Measurements from ENCODE around the gene ANO4.
A peak's percentile ranks its signal among the peaks of the same experiment; 100 is the strongest.
"Not testable (repeated sequence)": the region's sequence is repeated elsewhere in the genome, so short reads cannot be mapped to it uniquely, and the experiment has no call there.

Gene ANO4

GRCh38 chr12:101115326-101115725 lies 320.8 kb downstream of the ANO4 start:
- Histone ChIP-seq H3K4me1 (ENCODE audit: control insufficient read depth, low read depth, low read length) (no peaks in the 10 kb centered on the region), H3K9ac (ENCODE audit: low read length) (no peak overlapping the region), H3K27me3 (ENCODE audit: control insufficient read depth, insufficient read depth, low read length) (no peaks in the 10 kb centered on the region), H3K4me3 (ENCODE audit: low read length) (no peak overlapping the region), H3K36me3 (ENCODE audit: control insufficient read depth, low read depth, low read length) (no peaks in the 10 kb centered on the region), H3K9me3 (ENCODE audit: control insufficient read depth, low read depth, low read length) (no peaks in the 10 kb centered on the region), H3K27ac (ENCODE audit: low read length) (no peak overlapping the region)

- H3K27ac ChIP-seq (ENCODE audit: low read length): no peak overlapping the region
- no peaks in the 10 kb centered on the region for H3K4me1 ChIP-seq (ENCODE audit: control insufficient read depth, low read depth, low read length)
- H3K9me3 ChIP-seq (ENCODE audit: control insufficient read depth, low read depth, low read length): no peaks in the 10 kb centered on the region
- no peaks in the 10 kb centered on the region for H3K27me3 ChIP-seq (ENCODE audit: control insufficient read depth, insufficient read depth, low read length)
- H3K4me3 ChIP-seq (ENCODE audit: low read length): no peak overlapping the region
- no peaks in the 10 kb centered on the region for H3K36me3 ChIP-seq (ENCODE audit: control insufficient read depth, low read depth, low read length)
- no peak overlapping the region for H3K9ac ChIP-seq (ENCODE audit: low read length)
These were observed 322.3 kb downstream of the ANO4 start for GRCh38 chr12:101116911-101117310.

DNA sequence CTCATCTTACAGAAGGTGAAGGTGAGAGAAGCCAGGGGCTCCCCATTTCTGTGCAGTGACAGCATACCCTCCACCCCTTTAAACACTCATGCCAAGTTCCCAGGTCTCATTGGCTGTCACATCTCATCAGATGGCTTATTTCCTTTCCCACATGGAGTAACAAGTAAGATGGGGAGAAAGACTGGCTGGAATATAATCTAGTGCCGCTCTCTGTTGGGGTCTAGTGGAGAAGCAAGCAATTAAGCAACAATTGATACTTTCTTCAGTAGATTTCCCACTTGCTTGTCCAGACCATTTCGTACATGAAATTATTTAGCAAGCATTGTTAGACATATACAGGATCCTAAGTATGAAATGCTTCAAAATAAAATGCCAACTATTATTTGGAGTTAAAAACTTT lies 323.3 kb downstream of the ANO4 start:
- H3K27ac ChIP-seq (ENCODE audit: low read length): no peak overlapping the region
- H3K4me3 ChIP-seq (ENCODE audit: low read length): no peak overlapping the region
- no peaks in the 10 kb centered on the region for H3K9me3 ChIP-seq (ENCODE audit: control insufficient read depth, low read depth, low read length)
- H3K4me1 ChIP-seq (ENCODE audit: control insufficient read depth, low read depth, low read length): no peaks in the 10 kb centered on the region
- H3K27me3 ChIP-seq (ENCODE audit: control insufficient read depth, insufficient read depth, low read length): no peaks in the 10 kb centered on the region
- H3K36me3 ChIP-seq (ENCODE audit: control insufficient read depth, low read depth, low read length): no peaks in the 10 kb centered on the region
- no peak overlapping the region for H3K9ac ChIP-seq (ENCODE audit: low read length)

DNA sequence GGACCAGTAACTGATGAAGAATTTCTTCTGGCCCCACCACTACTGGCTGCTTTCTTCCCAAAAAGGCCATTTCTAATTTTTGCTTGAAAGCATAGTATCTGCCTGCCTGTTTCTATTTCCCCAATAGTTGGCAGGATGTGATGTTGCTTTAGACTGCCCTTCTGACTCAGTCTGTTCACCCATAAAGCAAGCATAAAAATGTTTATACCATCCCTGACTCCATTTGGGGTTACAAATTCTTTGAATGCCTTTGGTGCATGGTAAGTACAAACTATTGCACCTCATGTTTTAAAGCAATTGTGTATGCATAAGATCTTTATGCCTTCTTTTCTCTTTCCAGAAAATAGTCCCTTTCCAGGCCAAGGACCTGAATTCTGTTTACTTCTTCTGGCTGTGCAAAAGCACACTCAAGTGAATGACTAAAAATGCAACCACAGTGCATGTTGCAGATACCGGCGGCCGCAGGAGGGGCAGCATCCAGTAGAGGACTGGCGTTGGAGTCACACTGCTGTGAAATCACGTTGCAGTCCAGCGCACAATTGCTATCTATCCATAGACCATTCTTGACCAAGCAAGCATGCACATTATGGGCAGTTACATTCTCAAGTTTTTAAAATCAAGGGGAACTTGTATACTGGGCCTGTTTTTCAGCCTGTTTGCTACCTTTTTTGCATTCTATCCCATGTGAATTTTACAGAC lies 333.1 kb downstream of the ANO4 start:
- Histone ChIP-seq H3K36me3 (ENCODE audit: control insufficient read depth, low read depth, low read length) (no peaks in the 10 kb centered on the region), H3K4me3 (ENCODE audit: low read length) (no peak overlapping the region), H3K9ac (ENCODE audit: low read length) (no peak overlapping the region), H3K9me3 (ENCODE audit: control insufficient read depth, low read depth, low read length) (no peaks in the 10 kb centered on the region), H3K4me1 (ENCODE audit: control insufficient read depth, low read depth, low read length) (no peaks in the 10 kb centered on the region), H3K27me3 (ENCODE audit: control insufficient read depth, insufficient read depth, low read length) (no peaks in the 10 kb centered on the region), H3K27ac (ENCODE audit: low read length) (no peak overlapping the region)

GRCh38 chr12:101145777-101146431 lies 351.3 kb downstream of the ANO4 start:
- not testable (repeated sequence) for H3K27ac ChIP-seq (ENCODE audit: low read length); H3K27me3 ChIP-seq (ENCODE audit: control insufficient read depth, insufficient read depth, low read length); H3K9me3 ChIP-seq (ENCODE audit: control insufficient read depth, low read depth, low read length); H3K36me3 ChIP-seq (ENCODE audit: control insufficient read depth, low read depth, low read length); H3K4me1 ChIP-seq (ENCODE audit: control insufficient read depth, low read depth, low read length)
- H3K9ac ChIP-seq (ENCODE audit: low read length): peak overlapping the region; percentile 48
- H3K4me3 ChIP-seq (ENCODE audit: low read length): peak overlapping the region; percentile 67

DNA sequence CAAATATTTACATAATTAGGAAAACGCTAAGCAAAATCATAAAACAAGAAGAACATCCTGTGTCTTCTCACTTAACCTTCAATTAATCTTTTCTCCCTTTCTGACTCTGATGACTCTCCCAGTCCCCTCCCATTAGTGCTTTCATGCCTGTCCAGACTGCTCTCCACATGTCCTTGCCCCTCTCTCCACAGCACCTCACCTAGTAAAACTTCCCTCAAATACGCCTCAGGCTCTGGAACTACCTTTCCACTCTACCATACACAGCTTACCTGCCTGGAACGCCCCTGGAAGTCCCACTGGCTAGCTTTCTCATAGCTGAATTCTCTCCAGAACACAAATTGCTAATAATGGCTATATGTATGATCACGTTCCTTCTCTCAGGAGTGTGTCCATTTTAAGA lies 370.7 kb downstream of the ANO4 start:
- H3K4me3 ChIP-seq (ENCODE audit: low read length): no peak overlapping the region
- H3K27ac ChIP-seq (ENCODE audit: low read length): no peak overlapping the region
- no peaks in the 10 kb centered on the region for H3K4me1 ChIP-seq (ENCODE audit: control insufficient read depth, low read depth, low read length)

DNA sequence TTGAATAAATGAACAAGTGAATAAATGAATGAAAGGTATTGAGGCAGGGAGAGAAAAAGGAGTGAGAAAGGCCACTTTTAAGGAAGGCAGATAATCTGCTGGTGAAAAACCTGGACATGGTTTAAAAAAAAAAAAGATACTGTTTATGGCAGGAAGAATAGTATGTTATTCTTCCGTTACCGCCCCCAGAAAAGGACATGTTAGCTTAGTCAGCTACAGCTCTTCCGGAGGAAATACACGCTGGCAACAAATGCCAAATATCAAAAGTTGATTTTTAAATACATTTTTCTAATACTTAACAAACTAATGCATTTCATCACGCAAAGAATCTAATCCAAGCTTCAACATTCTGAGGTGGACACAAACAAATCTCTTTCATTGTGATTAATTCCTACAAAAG lies 372.3 kb downstream of the ANO4 start:
- H3K36me3 ChIP-seq (ENCODE audit: control insufficient read depth, low read depth, low read length): no peaks in the 10 kb centered on the region
- no peak overlapping the region for H3K4me3 ChIP-seq (ENCODE audit: low read length)
- no peaks in the 10 kb centered on the region for H3K4me1 ChIP-seq (ENCODE audit: control insufficient read depth, low read depth, low read length)
- H3K27ac ChIP-seq (ENCODE audit: low read length): no peak overlapping the region
- no peaks in the 10 kb centered on the region for H3K9me3 ChIP-seq (ENCODE audit: control insufficient read depth, low read depth, low read length)
- no peaks in the 10 kb centered on the region for H3K27me3 ChIP-seq (ENCODE audit: control insufficient read depth, insufficient read depth, low read length)
- H3K9ac ChIP-seq (ENCODE audit: low read length): no peak overlapping the region

More for the DNA sequence above, 370.7 kb downstream of the ANO4 start:
- H3K36me3 ChIP-seq (ENCODE audit: control insufficient read depth, low read depth, low read length): no peaks in the 10 kb centered on the region
- no peak overlapping the region for H3K9ac ChIP-seq (ENCODE audit: low read length)
- H3K9me3 ChIP-seq (ENCODE audit: control insufficient read depth, low read depth, low read length): no peaks in the 10 kb centered on the region
- no peaks in the 10 kb centered on the region for H3K27me3 ChIP-seq (ENCODE audit: control insufficient read depth, insufficient read depth, low read length)

DNA sequence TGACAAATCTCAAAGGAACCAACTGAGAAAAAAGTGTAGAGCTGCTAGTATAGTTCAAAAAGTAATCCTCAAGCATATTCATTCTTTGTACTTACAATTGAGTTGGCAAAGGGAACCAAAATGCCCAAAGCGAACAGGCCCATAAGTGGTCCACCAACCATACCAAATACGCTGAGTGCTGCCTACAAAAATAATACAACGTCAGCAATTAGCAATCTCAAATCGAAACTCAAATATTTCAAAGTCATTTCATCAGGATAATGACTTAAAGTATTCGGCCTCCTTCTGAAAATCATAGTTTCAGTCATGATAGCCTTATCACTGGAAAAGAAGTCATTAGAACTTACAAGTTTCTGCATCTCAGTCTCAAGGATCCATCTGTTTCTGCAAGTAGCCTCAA lies 373.4 kb downstream of the ANO4 start:
- Histone ChIP-seq H3K4me1 (ENCODE audit: control insufficient read depth, low read depth, low read length) (no peaks in the 10 kb centered on the region), H3K27ac (ENCODE audit: low read length) (no peak overlapping the region), H3K36me3 (ENCODE audit: control insufficient read depth, low read depth, low read length) (no peaks in the 10 kb centered on the region), H3K9me3 (ENCODE audit: control insufficient read depth, low read depth, low read length) (no peaks in the 10 kb centered on the region), H3K27me3 (ENCODE audit: control insufficient read depth, insufficient read depth, low read length) (no peaks in the 10 kb centered on the region), H3K9ac (ENCODE audit: low read length) (no peak overlapping the region), H3K4me3 (ENCODE audit: low read length) (no peak overlapping the region)

GRCh38 chr12:101172316-101172715 lies 377.7 kb downstream of the ANO4 start:
- no peak overlapping the region for H3K27ac ChIP-seq (ENCODE audit: low read length)
- H3K27me3 ChIP-seq (ENCODE audit: control insufficient read depth, insufficient read depth, low read length): no peaks in the 10 kb centered on the region
- no peaks in the 10 kb centered on the region for H3K36me3 ChIP-seq (ENCODE audit: control insufficient read depth, low read depth, low read length)
- no peaks in the 10 kb centered on the region for H3K4me1 ChIP-seq (ENCODE audit: control insufficient read depth, low read depth, low read length)
- no peaks in the 10 kb centered on the region for H3K9me3 ChIP-seq (ENCODE audit: control insufficient read depth, low read depth, low read length)
- no peak overlapping the region for H3K9ac ChIP-seq (ENCODE audit: low read length)
- H3K4me3 ChIP-seq (ENCODE audit: low read length): no peak overlapping the region

- H3K4me3 ChIP-seq (ENCODE audit: low read length): no peak overlapping the region
- H3K9ac ChIP-seq (ENCODE audit: low read length): no peak overlapping the region
- H3K27ac ChIP-seq (ENCODE audit: low read length): no peak overlapping the region
- H3K4me1 ChIP-seq (ENCODE audit: control insufficient read depth, low read depth, low read length): no peaks in the 10 kb centered on the region
- H3K27me3 ChIP-seq (ENCODE audit: control insufficient read depth, insufficient read depth, low read length): no peaks in the 10 kb centered on the region
- no peaks in the 10 kb centered on the region for H3K36me3 ChIP-seq (ENCODE audit: control insufficient read depth, low read depth, low read length)
- no peaks in the 10 kb centered on the region for H3K9me3 ChIP-seq (ENCODE audit: control insufficient read depth, low read depth, low read length)
These were observed 378.7 kb downstream of the ANO4 start for GRCh38 chr12:101173197-101173749.

DNA sequence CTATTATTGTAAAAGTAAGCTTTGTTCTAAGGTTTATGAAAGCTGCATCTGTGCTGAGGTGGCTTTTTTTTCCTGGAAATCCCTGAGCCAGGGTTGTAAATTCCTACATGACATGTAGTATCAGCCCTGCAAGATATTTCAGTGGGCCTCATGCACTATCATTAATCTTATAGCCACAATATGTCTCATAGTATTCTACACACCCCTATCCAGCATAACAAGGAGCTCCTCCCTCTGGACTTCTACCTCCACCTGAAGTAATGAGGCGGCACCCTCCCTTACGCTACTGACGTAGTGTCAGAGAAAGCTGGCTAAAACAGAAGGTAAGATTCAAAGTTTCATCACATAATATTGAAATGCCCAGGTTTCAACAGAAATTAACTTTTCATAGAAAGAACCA lies 380.0 kb downstream of the ANO4 start:
- H3K9me3 ChIP-seq (ENCODE audit: control insufficient read depth, low read depth, low read length): no peaks in the 10 kb centered on the region
- no peaks in the 10 kb centered on the region for H3K27me3 ChIP-seq (ENCODE audit: control insufficient read depth, insufficient read depth, low read length)
- no peaks in the 10 kb centered on the region for H3K36me3 ChIP-seq (ENCODE audit: control insufficient read depth, low read depth, low read length)
- H3K27ac ChIP-seq (ENCODE audit: low read length): no peak overlapping the region
- H3K4me1 ChIP-seq (ENCODE audit: control insufficient read depth, low read depth, low read length): no peaks in the 10 kb centered on the region
- no peak overlapping the region for H3K9ac ChIP-seq (ENCODE audit: low read length)
- H3K4me3 ChIP-seq (ENCODE audit: low read length): no peak overlapping the region
